Fibroblast of pulmonary artery (primary cell): ENCODE results near the gene GLIPR2.

Source experiments
- DNase-seq: peaks from one replicate; pipeline ENCODE4 v3.0.0-alpha.2; 2010; ENCODE audit warnings: low read depth
- H3K4me3 ChIP-seq: replicated peaks from 2 replicates; pipeline ENCODE4 v1.5.1; 2011; ENCODE audit warnings: low read depth, mild to moderate bottlenecking, control low read depth, low read length, moderate library complexity
- TF ChIP-seq, protein P1 (sequence below): IDR thresholded peaks from 2 replicates; pipeline ENCODE4 v1.5.1; 2011; ENCODE audit warnings: mild to moderate bottlenecking, control low read depth, low read length, inconsistent platforms; ENCODE audit errors: missing control alignments

GLIPR2 gene

DNA sequence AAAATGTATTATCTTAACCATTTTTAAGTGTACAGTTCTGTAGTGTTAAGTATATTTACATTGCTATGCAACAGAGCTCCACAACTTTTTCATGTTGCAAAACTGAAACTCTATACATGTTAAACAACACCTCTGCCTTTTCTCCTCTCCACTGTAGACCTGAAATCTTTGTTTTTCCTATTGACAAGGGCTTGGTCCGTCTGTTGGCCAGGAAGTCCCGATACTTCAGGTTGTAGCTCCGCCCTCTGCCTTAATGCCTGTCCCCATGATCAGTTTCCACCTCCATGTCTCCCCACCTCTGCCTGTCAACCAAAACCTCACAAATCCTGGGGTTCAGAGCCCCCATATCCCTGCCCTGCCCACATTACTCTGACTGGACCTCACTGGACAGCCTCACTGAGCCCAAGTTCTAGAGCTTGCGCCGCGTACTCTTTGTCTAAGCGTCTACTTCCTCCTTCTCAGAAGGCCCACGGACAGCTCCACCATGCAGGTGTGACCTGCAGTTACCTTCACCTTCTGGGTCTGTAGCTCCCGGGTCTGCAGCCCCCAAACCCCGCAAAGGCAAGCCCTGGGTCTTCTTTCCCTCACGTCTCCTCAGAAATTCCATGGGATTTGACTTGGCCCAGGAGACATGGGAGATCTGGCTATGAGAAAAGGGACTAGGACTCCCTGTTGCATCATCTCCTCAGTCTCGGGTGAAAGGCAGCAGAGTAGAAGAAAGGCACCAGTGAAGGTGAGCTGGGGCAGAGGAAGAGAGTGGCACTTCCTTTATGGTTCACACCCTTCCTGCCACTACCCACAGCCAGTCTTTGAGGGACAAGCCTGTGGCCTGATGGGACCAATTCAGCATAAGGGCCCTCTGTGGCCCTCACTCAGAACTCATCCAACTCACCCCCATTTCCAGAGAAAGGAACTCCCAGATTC is 8.0 kb downstream of the GLIPR2 start:
- DNase-seq = no peak
- TF ChIP-seq, protein P1, sequence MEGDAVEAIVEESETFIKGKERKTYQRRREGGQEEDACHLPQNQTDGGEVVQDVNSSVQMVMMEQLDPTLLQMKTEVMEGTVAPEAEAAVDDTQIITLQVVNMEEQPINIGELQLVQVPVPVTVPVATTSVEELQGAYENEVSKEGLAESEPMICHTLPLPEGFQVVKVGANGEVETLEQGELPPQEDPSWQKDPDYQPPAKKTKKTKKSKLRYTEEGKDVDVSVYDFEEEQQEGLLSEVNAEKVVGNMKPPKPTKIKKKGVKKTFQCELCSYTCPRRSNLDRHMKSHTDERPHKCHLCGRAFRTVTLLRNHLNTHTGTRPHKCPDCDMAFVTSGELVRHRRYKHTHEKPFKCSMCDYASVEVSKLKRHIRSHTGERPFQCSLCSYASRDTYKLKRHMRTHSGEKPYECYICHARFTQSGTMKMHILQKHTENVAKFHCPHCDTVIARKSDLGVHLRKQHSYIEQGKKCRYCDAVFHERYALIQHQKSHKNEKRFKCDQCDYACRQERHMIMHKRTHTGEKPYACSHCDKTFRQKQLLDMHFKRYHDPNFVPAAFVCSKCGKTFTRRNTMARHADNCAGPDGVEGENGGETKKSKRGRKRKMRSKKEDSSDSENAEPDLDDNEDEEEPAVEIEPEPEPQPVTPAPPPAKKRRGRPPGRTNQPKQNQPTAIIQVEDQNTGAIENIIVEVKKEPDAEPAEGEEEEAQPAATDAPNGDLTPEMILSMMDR = no peak
- no peak overlapping the region for H3K4me3 ChIP-seq

DNA sequence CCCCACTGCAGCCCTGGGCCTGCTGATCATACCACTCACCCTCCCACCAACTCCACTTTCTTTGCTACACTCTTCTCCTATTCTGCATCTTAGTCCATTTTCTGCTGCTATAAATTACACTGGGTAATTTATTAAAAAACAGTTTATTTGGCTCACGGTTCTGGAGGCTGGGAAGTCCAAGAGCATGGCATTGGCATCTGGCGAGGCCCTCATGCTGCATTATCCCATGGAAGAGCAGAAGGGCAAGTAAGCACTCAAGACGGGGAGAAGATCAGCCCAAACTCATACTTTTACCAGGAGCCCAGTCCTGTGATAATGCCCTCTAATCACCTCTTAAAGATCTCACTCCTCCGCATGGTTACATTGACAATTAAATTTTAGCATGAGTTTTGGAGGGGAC is 9.4 kb downstream of the GLIPR2 start:
- TF ChIP-seq, protein P1 = no peak
- no peak for DNase-seq
- H3K4me3 ChIP-seq = no peak overlapping the region

DNA sequence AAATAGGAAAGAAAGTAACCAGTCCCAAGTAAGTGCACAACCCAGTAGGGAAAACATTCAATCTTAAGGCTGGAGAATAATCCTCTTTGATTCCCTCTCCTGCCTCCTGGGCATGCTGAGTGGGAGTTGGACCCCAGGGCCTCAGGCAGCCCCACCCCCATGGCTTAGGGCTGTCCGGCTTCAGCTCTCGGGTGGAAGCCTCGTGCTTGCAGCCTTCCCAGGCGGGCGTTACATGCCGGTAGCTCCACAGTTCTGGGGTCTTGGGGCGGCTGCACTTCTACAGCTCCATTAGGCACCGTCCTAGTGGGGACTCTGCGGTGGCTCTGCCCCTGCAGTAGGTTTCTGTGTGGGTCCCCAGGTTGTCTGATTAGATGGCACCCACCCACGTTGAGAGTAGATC is 10.1 kb downstream of the GLIPR2 start:
- no peak for DNase-seq
- TF ChIP-seq, protein P1 = no peak
- no peak overlapping the region for H3K4me3 ChIP-seq

DNA sequence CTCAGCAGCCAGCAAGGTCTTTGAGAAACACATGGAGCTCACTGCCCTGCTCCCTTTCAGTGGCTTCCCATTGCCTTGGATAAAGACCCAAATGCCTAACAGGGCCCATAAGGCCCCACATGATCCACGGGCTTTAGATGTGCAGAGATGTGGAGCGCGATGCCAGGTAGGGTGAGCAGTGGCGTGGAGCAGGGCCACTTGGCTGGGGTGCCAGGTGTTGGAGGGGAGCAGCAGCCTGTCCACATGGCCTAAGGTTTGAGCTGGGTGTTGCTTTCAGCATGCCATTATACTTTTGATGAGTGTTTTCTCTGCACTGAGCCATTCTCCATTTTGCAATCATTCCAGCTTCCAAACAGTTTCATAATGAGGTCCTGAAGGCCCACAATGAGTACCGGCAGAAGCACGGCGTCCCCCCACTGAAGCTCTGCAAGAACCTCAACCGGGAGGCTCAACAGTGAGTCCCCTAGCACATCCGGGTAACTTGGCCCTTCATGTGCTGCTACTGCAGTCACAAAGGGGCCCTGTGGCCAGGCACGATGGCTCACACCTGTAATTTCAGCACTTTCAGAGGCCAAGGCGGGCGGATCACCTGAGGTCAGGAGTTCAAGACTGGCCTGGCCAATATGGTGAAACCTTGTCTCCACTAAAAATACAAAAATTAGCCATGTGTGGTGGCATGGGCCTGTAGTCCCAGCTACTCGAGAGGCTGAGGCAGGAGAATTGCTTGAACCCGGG is 11.1 kb downstream of the GLIPR2 start:
- TF ChIP-seq, protein P1 = no peak
- no peak for DNase-seq
- H3K4me3 ChIP-seq = no peak overlapping the region

DNA sequence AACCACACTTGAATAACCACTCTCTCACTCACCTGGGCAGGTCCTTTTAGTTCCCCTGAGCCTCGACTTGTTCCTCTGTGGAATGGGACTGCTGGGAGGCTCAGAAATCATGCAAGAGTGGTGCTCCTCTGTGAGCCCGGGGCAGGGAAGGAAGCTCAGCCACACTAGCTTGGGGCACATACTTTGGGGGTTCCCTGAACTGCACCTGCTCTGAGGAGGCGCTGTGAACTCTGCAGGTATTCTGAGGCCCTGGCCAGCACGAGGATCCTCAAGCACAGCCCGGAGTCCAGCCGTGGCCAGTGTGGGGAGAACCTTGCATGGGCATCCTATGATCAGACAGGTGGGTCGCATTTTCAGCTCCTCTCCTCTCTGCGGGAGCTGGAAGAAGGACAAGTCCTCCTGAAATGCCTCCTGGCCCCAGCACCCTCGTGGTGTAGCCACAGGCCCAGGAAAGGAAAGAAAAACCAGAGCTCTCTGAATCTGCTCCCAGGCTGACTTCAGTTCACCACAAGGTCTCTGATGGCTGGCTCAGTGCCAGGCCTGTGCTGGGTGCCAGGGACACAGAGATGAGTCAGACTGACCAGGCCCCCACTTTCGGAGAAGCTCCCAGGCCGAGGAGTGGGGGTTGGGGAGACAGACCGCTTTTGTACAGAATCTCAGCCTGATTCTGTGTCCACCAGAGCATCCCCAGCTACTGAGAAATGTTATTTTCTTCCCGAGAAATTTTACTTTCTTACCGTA is 11.9 kb downstream of the GLIPR2 start:
- no peak overlapping the region for H3K4me3 ChIP-seq
- peak; percentile 98 for DNase-seq

DNA sequence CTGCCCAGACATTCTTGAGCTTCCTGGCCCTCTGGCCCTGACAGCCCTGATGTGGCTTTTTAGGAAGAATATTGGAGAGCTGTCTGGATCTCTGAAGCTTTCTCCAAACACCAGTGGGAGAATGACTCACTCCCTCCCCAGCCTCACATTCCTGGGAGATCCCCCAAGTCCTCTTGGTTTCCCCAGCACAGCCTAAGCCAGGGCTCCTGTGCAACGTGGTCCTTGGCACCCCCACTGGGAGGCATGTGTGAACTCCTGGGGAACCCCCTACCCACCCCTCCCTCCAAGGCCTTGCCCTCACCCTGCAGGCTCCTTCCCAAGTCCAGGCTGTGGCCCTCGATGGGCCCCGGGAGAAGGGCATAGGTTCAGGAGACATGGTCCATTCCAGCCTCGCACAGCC is 12.7 kb downstream of the GLIPR2 start:
- DNase-seq = peak; percentile 68
- TF ChIP-seq, protein P1 = no peak
- no peak overlapping the region for H3K4me3 ChIP-seq

More for the DNA sequence above, 11.9 kb downstream of the GLIPR2 start:
- TF ChIP-seq, protein P1 = no peak
